WTC11 (cell line): ENCODE results near the gene HSPA1B. TPM values are rescaled to one million over a fixed set of nuclear protein-coding genes. Genes with fewer than 3 reads are reported as not detected.
"Not testable (repeated sequence)": the region's sequence is repeated elsewhere in the genome, so short reads cannot be mapped to it uniquely, and the experiment has no call there.

ENCODE experiments used
- ATAC-seq: fragments of 200-7000 bp; cut with Tn5 transposase; 2 replicates; pipeline ENCODE4 v1.10.0; 2021; ENCODE audit warnings: mild to moderate bottlenecking, moderate library complexity
- CTCF ChIA-PET: fragments of 300-600 bp; sonication (Branson Sonifier 250); formaldehyde crosslinking; loops from one replicate; lab custom pipeline; 2021; ENCODE audit warnings: antibody characterized with exemption; lab: Charles Lee
- POLR2A ChIA-PET: fragments of 350-600 bp; sonication (Branson Sonifier 250); formaldehyde crosslinking; loops from one replicate; lab custom pipeline; 2021; ENCODE audit warnings: antibody characterized with exemption; lab: Charles Lee
- DNase-seq: peaks from one replicate; pipeline ENCODE4 v3.0.0; 2021; ENCODE audit warnings: low spot score
- H3K27ac Mint-ChIP-seq: 2 replicates; pipeline ENCODE4 v1.8.0; 2021; ENCODE audit warnings: mixed read lengths
- H3K27me3 Mint-ChIP-seq: 2 replicates; pipeline ENCODE4 v1.8.0; 2021; ENCODE audit warnings: low read depth, mild to moderate bottlenecking, moderate library complexity, mixed read lengths
- H3K36me3 Mint-ChIP-seq: 2 replicates; pipeline ENCODE4 v1.8.0; 2021; ENCODE audit warnings: mixed read lengths
- H3K4me1 Mint-ChIP-seq: 2 replicates; pipeline ENCODE4 v1.8.0; 2022; ENCODE audit warnings: mixed read lengths
- H3K4me3 Mint-ChIP-seq: 2 replicates; pipeline ENCODE4 v1.8.0; 2021; ENCODE audit warnings: mild to moderate bottlenecking, moderate library complexity, mixed read lengths
- H3K9me3 Mint-ChIP-seq: 2 replicates; pipeline ENCODE4 v1.8.0; 2021; ENCODE audit warnings: mixed read lengths
- CBFB ChIP-seq: sonication (generic); formaldehyde crosslinking; IDR thresholded peaks from 2 replicates; pipeline ENCODE4 v1.8.1; 2022; ENCODE audit warnings: mild to moderate bottlenecking, low read depth, missing genetic modification reagents
- CREB1 ChIP-seq: sonication (generic); formaldehyde crosslinking; IDR thresholded peaks from 2 replicates; pipeline ENCODE4 v1.8.0; 2023; ENCODE audit warnings: mild to moderate bottlenecking, missing genetic modification reagents
- E2F1 ChIP-seq: sonication (generic); formaldehyde crosslinking; IDR thresholded peaks from 2 replicates; pipeline ENCODE4 v1.8.0; 2022; ENCODE audit warnings: mild to moderate bottlenecking, missing genetic modification reagents
- ERG ChIP-seq: fragments of 250-450 bp; sonication (Bioruptor Pico); IDR thresholded peaks from 2 replicates; pipeline ENCODE4 v1.8.0; 2021; ENCODE audit warnings: mild to moderate bottlenecking
- ESRRA ChIP-seq: sonication (generic); formaldehyde crosslinking; IDR thresholded peaks from 2 replicates; pipeline ENCODE4 v1.8.1; 2022; ENCODE audit warnings: mild to moderate bottlenecking, missing genetic modification reagents, borderline replicate concordance
- ETV6 ChIP-seq: sonication (generic); formaldehyde crosslinking; IDR thresholded peaks from 2 replicates; pipeline ENCODE4 v1.8.1; 2022; ENCODE audit warnings: mild to moderate bottlenecking, missing genetic modification reagents
- FOXK1 ChIP-seq: sonication (generic); formaldehyde crosslinking; IDR thresholded peaks from 2 replicates; pipeline ENCODE4 v1.8.0; 2022; ENCODE audit warnings: mild to moderate bottlenecking, moderate library complexity, missing genetic modification reagents
- GTF2I ChIP-seq: fragments of 250-450 bp; sonication (Bioruptor Pico); conservative IDR thresholded peaks from 2 replicates; pipeline ENCODE4 v1.4.0; 2021; ENCODE audit warnings: mild to moderate bottlenecking
- HMGA2 ChIP-seq: fragments of 250-450 bp; sonication (Bioruptor Pico); IDR thresholded peaks from 2 replicates; pipeline ENCODE4 v1.4.0; 2021; ENCODE audit warnings: mild to moderate bottlenecking, moderate library complexity
- NFYB ChIP-seq: sonication (generic); formaldehyde crosslinking; conservative IDR thresholded peaks from 2 replicates; pipeline ENCODE4 v1.8.0; 2022; ENCODE audit warnings: low read depth, missing genetic modification reagents
- NR1H2 ChIP-seq: sonication (generic); formaldehyde crosslinking; IDR thresholded peaks from 2 replicates; pipeline ENCODE4 v1.9.0; 2021; ENCODE audit warnings: mild to moderate bottlenecking, moderate library complexity, missing genetic modification reagents
- PRRX2 ChIP-seq: fragments of 250-450 bp; sonication (Bioruptor Pico); IDR thresholded peaks from 2 replicates; pipeline ENCODE4 v1.8.0; 2021; ENCODE audit warnings: mild to moderate bottlenecking
- RELA ChIP-seq: sonication (generic); formaldehyde crosslinking; IDR thresholded peaks from 2 replicates; pipeline ENCODE4 v1.8.1; 2022; ENCODE audit warnings: missing genetic modification reagents, mild to moderate bottlenecking, borderline replicate concordance
- TCF7 ChIP-seq: sonication (generic); formaldehyde crosslinking; IDR thresholded peaks from 2 replicates; pipeline ENCODE4 v1.8.0; 2022; ENCODE audit warnings: mild to moderate bottlenecking, low read depth, missing genetic modification reagents, moderate library complexity
- ZNF138 ChIP-seq: sonication (generic); formaldehyde crosslinking; conservative IDR thresholded peaks from 2 replicates; pipeline ENCODE4 v1.8.1; 2022; ENCODE audit warnings: mild to moderate bottlenecking, moderate library complexity, missing genetic modification reagents
- ZNF232 ChIP-seq: sonication (generic); formaldehyde crosslinking; IDR thresholded peaks from 2 replicates; pipeline ENCODE4 v1.8.0; 2022; ENCODE audit warnings: mild to moderate bottlenecking, missing genetic modification reagents
- ZNF512 ChIP-seq: sonication (generic); formaldehyde crosslinking; IDR thresholded peaks from 2 replicates; pipeline ENCODE4 v1.8.1; 2022; ENCODE audit warnings: missing genetic modification reagents, borderline replicate concordance
- total RNA-seq: library from RNA; stranded (reverse); gene quantifications from 3 replicates; pipeline ENCODE4 v1.2.3, GENCODE V29; 2021
- TF ChIP-seq, protein P1 (sequence below): fragments of 250-450 bp; sonication (Bioruptor Pico); conservative IDR thresholded peaks from 2 replicates; pipeline ENCODE4 v1.9.0; 2021; ENCODE audit warnings: mild to moderate bottlenecking
- TF ChIP-seq, protein P2 (sequence below): sonication (generic); formaldehyde crosslinking; IDR thresholded peaks from 2 replicates; pipeline ENCODE4 v1.8.1; 2023; ENCODE audit warnings: mild to moderate bottlenecking, missing genetic modification reagents

Gene HSPA1B
- total RNA-seq, 1 experiment from 2014 or later = 75.3 TPM

DNA sequence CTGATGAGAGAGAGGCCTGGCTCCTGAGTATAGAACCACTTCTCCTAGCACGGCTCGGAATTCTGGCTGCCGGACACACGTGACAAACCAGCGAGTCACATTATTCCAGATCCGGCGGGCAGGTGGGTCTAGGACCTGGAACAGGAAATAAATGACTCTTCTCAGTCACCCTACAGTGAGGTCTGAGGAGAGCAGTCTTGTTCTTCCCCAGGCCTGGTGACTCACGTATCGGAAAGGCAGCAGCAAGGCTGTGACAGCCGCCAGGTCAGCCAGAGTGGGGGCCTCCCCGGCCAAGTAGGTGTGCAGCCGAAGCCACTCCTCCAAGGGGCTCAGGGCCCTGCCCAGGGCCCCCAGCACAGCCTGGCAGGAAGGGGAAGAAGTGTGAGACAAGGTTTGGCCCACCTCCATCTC is 34.8 kb upstream of the HSPA1B start:
- POLR2A ChIA-PET = no interaction called here
- no peaks in the 10 kb centered on the region for H3K27me3 Mint-ChIP-seq
- TF ChIP-seq CREB1 (CRISPR knock-in tag) (no peak), ZNF138 (CRISPR knock-in tag) (no peak), TCF7 (CRISPR knock-in tag) (no peak)
- TF ChIP-seq, all 79 proteins: peak for 0
- Mint-ChIP-seq H3K4me1 (peaks cover 9% of the 10 kb centered on the region), H3K36me3 (peaks cover 31% of the 10 kb centered on the region), H3K27ac (no peak overlapping the region), H3K9me3 (no peaks in the 10 kb centered on the region), H3K4me3 (no peak overlapping the region)
- CTCF ChIA-PET = interaction anchor here (2.0 kb wide), 2 partner anchors 23 to 52 kb away, joined by 14 to 23 read pairs; partner anchors contain the start of gene MSH5
- ATAC-seq = no peak
- DNase-seq = no peak

- ATAC-seq, H3K27me3 Mint-ChIP-seq, H3K4me1 Mint-ChIP-seq, POLR2A ChIA-PET, DNase-seq, H3K9me3 Mint-ChIP-seq: not testable (repeated sequence)
- Mint-ChIP-seq H3K36me3 (peaks cover 34% of the 10 kb centered on the region), H3K4me3 (peak overlapping the region; percentile 99), H3K27ac (peak overlapping the region; percentile 8; the same call in 1 of the 2 replicates)
- CTCF ChIA-PET = interaction anchor here (0.7 kb wide), 1 partner anchor 130 kb away, joined by 3 read pairs; no protein-coding TSS in a partner anchor
Measured at GRCh38 chr6:31793927-31794245, 33.7 kb upstream of the HSPA1B start.

DNA sequence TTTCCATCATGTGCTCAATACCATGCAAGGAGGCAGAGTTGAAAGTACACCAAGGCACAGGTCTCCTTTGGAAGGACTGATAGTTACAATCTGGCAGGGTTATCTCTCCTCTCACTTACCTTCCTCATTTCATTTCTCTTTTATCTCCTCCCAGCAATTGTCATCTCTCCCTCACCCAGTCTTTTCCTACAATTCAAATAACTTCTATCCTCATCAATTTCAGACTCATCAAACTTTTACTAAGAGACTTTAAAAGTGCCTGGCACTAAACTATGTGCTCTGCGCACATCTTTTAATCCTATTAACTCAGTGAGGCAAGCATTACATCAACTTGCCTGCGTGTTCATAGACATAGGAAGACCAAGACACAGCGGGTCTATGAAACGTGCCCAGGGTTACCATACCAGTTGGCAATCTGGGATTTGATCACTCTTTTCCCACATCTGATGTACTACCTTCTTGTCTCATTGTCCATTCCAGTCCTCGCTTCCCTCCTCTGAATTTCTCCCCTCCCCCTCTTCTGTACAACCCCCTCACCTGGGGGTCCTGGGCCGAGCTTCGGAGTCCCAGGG is 33.2 kb upstream of the HSPA1B start:
- peak overlapping the region; percentile 99 for H3K4me3 Mint-ChIP-seq
- peaks cover 29% of the 10 kb centered on the region for H3K36me3 Mint-ChIP-seq
- peaks cover 9% of the 10 kb centered on the region for H3K4me1 Mint-ChIP-seq
- TF ChIP-seq, protein P1, sequence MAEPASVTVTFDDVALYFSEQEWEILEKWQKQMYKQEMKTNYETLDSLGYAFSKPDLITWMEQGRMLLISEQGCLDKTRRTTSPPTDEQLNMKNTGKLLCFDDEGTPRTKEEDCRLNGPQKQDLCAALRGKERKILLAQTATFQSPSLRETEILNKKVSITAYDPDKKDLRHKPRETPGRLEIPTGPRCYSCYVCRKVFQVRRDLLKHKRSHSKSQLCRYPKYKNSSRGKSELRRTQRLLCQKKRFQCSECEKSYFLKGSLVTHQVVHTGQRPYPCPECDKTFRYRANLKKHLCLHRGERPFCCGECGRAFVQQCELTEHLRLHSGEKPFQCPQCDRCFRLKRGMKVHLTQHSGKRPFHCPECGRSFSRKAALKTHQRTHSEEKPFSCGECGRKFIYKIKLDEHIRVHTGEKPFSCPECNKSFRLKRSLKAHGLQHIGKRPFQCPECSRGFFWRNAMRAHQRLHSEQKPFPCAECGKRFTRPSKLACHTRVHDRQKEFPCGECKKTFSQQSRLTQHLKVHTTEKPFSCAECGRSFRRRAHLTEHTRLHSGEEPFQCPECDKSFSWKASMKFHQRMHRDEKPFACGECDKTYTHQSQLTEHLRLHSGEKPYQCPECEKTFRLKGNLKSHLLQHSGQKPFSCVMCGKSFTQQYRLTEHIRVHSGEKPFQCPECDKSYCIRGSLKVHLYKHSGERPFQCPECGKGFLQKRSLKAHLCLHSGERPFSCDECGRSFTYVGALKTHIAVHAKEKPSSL (CRISPR knock-in tag) = no peak
- no peak for TF ChIP-seq NR1H2 (CRISPR knock-in tag)
- no peaks in the 10 kb centered on the region for H3K27me3 Mint-ChIP-seq
- ATAC-seq (no peak; the same call in 1 of the 2 replicates), DNase-seq (no peak)
- H3K27ac Mint-ChIP-seq = peak overlapping the region; percentile 8
- POLR2A ChIA-PET = interaction anchor here (0.6 to 2.6 kb wide), 4 partner anchors 15 to 91 kb away, joined by 3 to 18 read pairs (median 4); partner anchors contain the start of genes ABHD16A, HSPA1A, HSPA1L and MSH5
- H3K9me3 Mint-ChIP-seq = no peaks in the 10 kb centered on the region
- CTCF ChIA-PET = interaction anchor here (0.9 to 2.5 kb wide), 8 partner anchors 12 to 103 kb away, joined by 3 to 30 read pairs (median 16); partner anchors contain the start of genes EHMT2, HSPA1B, LSM2 and NEU1

DNA sequence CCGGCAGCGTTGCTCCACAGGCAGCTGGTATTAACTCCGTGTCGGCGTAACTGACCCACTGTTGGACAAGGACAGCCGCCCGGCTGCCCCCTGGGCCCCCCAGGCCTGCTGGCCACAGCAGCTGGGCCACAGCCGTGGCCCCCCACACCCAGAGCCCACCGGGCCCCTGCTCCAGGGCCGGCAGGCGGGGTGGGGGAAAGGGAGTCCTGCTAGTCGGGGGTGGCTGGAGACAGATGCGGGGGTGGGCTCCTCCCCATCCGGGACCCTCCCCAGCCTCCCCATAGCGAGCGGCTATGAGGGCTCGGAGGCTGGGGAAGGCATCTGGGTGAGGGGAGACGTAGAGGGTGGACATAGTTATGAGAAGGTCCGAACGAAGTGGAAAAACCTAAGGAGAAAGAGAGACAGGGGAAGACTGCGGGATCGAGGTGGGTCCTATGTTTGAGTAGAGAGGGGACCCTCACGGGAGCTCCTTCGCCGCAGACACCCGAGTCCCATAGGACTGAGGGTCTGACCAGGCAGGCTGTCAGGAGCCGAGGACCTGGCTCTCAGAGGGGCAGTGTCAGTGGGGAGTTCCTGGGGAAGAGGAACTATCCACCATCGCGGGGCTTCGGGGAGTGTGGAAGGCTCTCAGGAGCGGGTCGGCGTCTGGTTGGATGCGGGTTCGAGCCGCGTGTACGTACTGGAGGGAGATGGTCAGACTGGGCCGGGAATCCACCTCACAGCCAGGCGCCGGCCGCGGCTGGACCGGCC is 32.5 kb upstream of the HSPA1B start:
- peaks cover 9% of the 10 kb centered on the region for H3K4me1 Mint-ChIP-seq
- ATAC-seq = peak; percentile 2; the same call in 1 of the 2 replicates
- ChIA-PET POLR2A (interaction anchor here (0.6 to 2.6 kb wide), 7 partner anchors 14 to 92 kb away, joined by 3 to 18 read pairs (median 4); partner anchors contain the start of genes ABHD16A, HSPA1A, HSPA1B and HSPA1L), CTCF (interaction anchor here (0.6 to 2.5 kb wide), 21 partner anchors 11 to 134 kb away, joined by 3 to 30 read pairs (median 6); partner anchors contain the start of genes ABHD16A, C6orf47, DDAH2 and EHMT2)
- H3K36me3 Mint-ChIP-seq = peaks cover 24% of the 10 kb centered on the region
- DNase-seq = no peak
- no peaks in the 10 kb centered on the region for H3K27me3 Mint-ChIP-seq
- H3K9me3 Mint-ChIP-seq = no peaks in the 10 kb centered on the region
- H3K27ac Mint-ChIP-seq = peak overlapping the region; percentile 97
- H3K4me3 Mint-ChIP-seq = peak overlapping the region; percentile 99
- TF ChIP-seq ETV6 (CRISPR knock-in tag) (no peak), FOXK1 (CRISPR knock-in tag) (no peak), GTF2I (CRISPR knock-in tag) (no peak), ESRRA (CRISPR knock-in tag) (no peak), PRRX2 (CRISPR knock-in tag) (no peak), NFYB (CRISPR knock-in tag) (no peak), ZNF232 (no peak), HMGA2 (CRISPR knock-in tag) (no peak), E2F1 (no peak), RELA (no peak), ERG (no peak), ZNF512 (no peak), CBFB (CRISPR knock-in tag) (no peak)
- TF ChIP-seq, protein P2, sequence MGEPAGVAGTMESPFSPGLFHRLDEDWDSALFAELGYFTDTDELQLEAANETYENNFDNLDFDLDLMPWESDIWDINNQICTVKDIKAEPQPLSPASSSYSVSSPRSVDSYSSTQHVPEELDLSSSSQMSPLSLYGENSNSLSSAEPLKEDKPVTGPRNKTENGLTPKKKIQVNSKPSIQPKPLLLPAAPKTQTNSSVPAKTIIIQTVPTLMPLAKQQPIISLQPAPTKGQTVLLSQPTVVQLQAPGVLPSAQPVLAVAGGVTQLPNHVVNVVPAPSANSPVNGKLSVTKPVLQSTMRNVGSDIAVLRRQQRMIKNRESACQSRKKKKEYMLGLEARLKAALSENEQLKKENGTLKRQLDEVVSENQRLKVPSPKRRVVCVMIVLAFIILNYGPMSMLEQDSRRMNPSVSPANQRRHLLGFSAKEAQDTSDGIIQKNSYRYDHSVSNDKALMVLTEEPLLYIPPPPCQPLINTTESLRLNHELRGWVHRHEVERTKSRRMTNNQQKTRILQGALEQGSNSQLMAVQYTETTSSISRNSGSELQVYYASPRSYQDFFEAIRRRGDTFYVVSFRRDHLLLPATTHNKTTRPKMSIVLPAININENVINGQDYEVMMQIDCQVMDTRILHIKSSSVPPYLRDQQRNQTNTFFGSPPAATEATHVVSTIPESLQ = no peak
